Stimulated activated CD4-positive, alpha-beta T cell treated with anti-CD3 and anti-CD28 coated beads, Interleukin-1b, Interleukin-23, amount 100 ng/mL, for 24 hours (primary cell): ENCODE measurements around the gene NTNG1.

Source experiments
- DNase-seq, 4 experiments: peaks; one replicate each; pipeline ENCODE4 v3.0.0-alpha.2; 2020; ENCODE audit warnings: low read depth in 4 of 4, low spot score in 1 of 4

Gene NTNG1

DNA sequence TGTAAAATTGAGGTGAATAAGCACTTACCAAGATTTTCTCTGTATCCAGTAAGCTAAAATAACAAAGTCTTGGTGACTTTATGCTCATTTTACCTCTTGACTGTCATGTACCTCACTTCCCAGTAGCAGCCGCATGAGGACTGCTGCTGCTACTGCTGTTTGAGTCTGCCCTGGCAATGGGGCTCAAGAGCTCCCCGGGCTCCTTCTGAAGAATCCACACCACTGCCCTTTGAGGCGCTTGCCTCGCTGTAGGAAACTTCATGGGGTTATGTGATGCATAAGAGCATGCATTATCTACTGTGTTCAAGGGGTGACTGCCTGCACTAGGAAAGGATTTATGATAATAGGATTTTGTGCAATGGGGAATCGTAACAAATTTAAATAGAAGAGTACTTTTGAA, 113.5 kb downstream of the NTNG1 start:
- no peak for DNase-seq

DNA sequence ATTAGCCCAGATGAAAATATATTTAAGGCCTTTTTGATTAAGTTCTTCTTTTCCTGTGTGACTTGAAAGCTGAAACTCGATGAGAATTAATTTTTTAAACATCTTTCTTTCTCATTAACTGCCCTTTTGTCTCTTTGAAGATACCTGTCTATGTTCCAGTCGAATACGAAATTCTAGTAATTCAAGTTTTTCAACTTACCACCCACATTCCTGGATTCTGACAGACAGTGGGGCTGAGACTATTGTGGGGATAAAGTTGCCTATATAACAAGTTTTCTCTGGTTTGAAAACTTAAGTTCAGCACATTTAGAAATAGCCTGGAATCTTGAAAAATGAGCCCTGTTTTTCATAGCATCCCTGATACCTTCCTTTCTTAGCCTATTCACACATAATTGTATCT, 114.6 kb downstream of the NTNG1 start:
- DNase-seq: no peak

DNA sequence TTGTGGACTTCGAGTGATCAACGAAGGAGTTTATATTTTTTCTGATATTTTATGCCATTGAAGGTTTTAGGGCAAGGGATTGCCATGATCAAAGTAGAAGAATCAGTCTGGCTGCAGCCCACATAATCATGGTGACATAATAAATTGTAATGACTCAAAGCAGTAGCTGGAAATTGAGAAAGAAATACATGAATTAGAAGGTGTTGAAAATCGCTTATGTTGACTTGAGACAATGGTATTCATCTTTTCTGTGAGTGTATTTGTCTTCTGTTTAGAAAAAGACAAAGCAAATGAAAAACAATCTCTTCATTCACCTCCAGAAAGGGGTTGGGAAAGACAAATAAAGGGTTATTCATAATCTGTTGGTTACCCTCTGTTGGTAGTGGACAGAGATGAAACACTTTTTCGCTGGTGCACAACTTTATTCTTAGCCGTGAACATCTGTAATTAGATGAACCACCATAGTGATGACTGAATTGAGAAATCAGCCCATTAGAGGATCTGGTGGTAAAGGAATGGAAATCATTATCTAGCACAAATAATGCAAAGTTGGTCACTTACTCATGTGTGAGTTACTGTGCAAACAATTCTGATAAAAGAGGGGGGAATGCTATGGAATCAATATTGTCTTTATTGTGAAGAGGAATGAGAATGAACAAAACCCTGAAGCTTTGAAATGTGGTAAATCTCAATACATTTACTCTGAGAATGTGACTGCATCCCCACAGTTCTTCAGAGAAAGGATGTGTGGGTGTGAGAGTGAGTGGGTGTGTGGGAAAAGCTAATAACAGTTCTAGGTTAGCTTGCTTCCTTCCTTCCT, 121.8 kb downstream of the NTNG1 start:
- DNase-seq: no peak

DNA sequence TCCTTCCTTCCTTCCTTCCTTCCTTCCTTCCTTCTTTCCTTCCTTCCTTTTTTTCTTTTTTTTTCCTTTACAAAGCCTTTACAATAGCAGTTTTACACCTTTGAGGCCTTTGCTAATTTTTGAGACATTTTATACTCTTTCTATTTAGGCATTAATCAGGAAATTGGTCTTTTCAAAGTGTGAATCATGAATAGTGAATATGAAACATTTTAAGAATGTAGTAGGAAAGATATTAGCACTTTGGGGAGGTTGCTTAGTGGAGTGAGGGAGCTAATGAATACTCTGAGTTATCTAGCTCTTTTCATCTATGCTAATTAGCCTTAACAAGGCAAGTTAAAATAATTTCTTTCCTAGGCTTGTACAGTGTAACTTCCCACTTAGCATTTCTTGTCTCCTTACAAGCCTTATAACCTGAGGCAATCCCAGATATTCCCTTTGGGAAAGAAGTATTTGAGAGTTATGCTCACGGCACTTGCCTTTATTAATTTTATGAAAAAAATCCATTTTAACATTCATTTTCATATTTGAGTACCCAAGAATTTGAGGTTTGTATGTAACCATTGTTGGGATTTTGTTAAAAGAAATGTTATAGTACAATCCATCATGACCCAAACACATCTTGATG, 122.6 kb downstream of the NTNG1 start:
- no peak for DNase-seq

DNA sequence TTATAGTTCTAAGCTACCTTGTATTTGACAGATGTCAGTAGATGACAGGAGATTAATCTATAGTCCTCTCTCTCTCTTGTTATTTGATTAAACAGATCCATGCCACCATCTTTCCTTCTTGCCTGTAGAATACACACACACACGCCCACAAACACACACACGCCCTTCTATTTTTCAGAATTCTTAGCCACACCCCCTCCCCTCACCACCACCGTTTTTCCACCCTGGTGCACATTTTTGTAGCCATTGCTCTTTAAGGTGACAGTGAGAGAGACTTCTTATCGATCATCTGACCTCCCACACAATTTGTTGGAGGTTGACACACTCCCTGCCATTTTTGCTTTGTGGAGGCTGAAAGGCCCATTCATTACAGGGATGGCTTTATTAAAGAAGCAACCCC, 123.2 kb downstream of the NTNG1 start:
- DNase-seq: no peak

DNA sequence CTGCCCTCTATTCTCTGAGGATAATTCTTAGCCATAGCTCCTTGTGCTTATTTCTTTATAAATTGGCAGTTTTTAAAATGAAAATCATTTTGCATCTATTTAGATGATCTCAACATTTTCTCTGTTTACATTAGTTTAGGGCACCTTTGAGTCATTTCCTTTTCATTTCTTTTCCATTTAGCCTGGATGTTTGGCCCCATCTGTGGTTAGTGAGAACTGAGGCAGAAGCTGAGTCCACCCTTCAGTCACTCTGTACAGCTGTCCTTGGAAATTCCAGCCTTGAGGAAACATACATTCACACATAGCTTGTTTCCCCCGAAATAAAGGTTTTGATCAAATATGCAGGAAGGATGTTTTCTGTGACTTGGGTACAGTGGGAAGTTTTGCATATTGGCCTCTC, 123.7 kb downstream of the NTNG1 start:
- no peak for DNase-seq

DNA sequence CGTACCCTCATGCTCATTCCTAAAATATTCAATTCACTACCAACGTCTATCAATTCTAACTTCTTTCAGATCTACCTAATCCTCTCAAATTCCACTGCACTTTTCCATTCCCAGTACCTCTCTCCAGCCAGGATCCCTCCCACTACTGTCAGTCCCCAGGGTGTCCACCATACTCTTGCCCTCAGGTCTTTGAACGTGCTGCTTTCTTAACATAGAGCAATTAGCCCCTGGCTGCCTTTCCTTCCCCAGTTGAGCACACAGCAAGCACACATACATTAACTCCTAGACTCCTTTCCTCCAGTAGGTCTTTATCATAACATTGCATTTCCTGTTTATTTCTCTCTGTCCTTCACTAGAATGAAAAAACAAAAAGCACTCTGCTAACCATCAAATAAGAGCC, 126.7 kb downstream of the NTNG1 start:
- DNase-seq: no peak

DNA sequence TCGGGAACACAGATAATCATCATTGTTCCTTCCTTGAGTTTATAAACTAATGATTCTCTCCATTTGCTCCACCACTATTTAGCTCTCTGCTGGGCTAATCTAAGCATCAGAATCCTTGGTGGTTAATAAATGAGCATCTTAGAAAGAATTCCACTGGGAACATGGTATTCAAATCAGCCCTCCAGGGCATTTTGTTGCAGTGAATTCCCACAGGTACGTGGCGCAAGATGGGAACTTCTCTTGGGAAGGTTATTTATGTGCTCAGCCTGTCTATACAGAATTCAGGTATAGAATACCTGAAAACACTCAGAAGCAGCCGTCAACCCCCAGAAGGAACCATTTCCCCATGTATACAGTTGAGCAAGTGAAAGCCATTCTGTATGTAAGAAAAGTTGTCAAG, 131.5 kb downstream of the NTNG1 start:
- DNase-seq: no peak

DNA sequence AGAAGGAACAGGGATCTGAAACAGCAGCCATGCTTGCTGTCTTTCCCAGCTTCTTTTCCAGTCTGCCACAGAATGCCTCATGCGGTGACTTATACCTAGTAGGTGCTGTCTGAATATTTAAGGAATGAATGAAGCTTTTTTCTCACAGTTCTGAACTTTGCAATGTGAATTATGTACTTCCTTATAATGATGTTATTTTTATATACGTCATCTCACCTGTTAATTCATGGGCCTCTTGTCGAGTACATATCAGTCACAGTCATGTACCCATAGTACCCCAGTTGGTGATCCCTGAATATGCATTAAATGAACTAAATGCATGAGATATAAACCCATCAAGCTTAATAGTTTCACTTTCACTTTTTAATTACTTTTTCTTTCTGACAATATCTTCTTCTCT, 132.7 kb downstream of the NTNG1 start:
- DNase-seq: no peak

DNA sequence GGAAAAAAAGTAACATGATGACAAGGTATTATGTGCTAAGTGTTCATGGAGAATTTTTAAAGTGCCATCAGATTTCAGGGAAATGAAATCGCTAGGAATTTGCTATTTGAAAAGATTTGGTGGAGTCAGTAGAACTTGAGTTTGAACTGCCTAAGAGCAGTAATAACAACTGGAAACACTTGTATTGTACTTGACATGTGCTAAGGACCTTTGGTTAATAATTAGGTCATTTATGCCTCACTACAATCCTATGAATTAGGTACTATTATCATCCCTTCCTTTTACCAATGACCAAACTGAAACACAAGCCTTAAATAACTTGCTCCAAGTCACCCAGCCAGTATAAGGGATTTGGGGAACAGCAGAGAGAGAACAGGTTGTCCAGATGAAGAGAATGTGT, 133.4 kb downstream of the NTNG1 start:
- DNase-seq: no peak

DNA sequence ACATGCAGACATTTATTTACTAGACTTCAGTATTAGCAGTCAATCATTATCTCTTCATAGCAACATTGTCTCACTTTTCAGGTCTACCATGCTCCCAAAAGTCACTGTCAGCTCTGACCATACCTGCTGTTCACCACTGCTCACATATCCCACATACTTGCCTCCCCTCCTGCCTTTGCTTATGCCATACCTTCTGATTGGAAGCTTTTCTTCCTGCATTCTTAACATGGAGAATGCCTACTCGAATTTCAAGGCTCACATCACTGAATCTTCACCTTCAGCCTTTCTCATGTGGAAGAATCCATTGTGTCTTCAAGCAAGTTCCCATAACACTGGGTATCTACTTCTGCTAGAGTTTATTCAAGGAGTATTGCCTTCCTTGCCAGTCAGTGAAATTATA, 135.4 kb downstream of the NTNG1 start:
- DNase-seq: no peak

DNA sequence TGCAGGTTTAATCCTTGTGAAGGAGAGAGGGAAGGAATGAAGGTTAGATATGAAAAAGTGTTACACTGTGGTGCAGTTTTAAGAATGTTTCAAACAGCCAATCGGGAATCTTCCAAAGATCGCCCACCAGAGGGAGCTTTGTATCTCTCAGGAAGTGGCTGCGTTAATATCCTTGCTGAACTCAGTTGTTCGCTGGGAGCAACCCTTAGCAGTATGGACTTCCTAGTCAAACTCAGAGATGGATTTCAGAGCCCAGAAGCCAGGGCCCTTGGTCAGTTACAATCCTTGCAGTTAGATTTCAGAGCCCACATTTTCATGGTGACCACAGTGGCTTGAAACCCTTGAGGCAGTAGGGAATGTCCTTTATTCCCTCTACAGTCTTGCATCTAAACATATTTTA, 136.2 kb downstream of the NTNG1 start:
- no peak for DNase-seq

DNA sequence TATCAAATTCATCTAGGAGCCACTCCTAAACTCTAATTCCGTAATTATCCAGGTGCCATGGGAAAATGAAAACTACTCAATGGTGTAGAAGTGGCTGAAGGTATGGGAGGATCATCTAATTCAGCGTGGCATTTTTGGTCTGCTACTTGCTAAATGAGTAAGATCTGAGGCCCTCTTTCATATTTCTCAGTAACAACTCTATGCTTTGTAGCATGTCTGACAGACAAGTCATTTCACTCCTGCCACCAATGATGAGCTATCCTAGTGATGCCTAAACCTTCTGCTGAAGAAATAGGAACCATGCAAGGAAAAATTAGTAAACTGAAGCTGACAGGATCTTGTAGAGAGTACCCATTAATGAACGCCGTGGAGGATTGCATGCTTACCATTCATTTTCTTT, 145.3 kb downstream of the NTNG1 start:
- DNase-seq: no peak

DNA sequence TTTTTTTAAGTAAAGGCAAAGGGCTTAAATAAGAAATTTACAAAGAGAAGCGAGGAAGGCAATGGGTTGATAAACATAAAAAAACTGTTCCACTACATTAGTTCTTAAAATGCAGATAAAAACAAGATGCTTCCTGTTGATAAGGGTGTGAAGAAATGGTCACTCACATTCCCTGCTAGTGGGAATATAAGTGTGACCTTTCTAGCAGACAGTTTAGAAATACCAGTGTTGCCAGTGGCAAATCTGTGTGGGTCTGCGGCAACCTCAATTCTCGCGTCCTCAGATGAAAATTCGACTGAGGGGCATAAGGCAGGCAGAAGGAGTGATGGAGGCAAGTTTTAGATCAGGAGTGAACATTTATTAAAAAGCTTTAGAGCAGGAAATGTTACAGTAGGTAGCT, 151.1 kb downstream of the NTNG1 start:
- DNase-seq: no peak

DNA sequence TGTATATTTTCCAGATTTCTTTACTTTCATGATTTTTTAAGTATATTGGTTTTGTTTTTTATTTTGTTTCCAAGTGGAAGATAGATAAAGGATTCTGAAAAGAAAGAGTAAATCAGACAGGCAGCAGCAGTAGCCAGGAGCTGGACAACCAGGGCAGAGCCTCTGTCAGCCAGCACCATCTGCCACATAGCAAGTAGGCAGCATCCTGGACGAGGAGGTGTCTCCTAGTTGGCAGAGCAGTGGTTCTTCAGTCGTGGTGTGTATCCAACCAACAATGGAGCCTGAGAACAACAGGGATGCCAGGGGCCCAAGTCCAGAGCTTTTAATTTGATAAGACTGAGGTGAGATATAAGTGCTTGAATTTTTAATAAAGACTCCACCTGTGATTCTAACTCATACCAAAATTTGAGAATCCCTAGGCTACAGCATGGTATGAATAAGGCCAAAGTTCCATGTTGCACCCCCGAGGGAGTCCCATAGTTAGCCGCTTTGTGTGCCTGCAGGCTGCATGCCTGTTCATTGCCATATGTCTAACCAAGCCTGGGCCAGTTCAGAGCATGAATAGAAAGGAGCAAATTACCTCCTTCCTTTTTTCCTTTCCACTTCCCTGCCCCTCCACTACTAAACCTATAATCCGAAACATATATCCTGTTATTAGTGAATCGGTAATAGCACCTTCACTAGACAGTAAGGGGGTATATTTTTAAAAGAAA, 153.2 kb downstream of the NTNG1 start:
- DNase-seq: no peak

DNA sequence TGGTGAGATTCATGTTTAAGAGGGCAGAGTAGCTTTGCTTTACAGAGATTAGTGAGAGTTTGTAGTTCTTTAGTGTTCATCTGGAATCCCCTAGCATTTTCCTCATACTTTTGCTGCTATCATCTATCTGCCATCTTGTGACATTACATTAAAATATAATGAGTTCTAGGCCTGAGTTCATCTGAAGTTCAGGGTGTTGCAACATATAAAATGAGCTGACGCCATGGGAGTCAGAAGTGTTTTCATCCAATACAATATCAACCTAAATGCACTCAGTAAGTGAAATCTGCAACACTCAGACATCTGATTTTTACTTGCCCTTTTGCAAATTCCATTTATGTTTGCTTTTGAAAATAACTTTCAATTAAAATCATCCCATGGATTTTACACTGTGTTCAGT, 153.8 kb downstream of the NTNG1 start:
- no peak for DNase-seq

DNA sequence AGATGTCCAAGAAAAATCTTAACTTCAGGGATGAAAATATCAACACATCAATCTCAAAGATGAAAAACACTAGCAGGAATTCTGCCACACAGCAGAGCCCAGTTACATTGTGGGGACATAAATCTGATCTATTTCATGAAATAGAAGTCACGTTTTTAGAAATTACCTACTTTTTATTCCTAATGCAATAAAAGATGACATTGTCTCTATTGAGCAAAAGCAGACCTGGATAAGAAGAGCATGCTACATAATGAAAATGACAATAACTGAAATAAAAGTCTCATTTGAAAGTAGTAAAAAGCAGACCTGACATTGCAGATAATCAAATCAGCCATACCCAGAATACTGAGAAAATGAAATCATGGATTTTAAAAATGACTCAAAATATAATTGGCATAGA, 156.8 kb downstream of the NTNG1 start:
- no peak for DNase-seq

DNA sequence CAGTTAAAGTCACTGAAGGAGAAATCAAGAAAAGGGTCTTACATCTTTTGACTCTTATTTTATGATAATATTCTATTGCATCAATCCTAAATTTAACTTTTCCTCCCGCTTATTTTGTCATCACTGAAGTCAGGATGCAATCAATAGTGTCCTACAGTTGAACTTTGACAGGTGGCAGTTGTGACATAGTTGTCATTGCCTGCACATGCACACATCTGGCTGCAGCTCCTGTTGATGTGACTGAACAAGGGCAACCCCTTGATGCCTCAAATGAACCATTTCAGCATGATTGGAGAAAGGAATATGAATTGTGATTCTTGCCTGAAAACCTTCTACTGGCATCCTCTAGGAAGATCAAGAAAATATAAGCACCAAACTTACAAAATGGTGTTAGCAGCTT, 157.7 kb downstream of the NTNG1 start:
- no peak for DNase-seq

DNA sequence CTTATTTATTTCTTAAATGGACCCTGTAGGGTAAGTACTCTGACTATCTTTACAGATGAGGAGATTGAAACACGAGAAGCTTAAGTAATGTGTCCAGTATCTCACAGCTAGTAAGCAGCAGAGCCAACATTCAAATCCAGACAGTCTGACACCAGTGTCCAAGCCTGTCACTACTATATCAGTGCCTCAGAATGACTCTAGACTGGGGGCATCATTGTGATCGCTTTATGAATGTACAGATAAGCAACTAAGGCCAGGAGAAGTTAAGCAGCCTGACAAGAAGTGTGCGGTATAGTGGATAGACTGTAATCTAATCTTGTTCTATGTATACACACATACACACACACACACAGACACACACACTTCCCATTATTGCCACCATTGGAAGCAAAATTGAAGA, 158.7 kb downstream of the NTNG1 start:
- DNase-seq: no peak

DNA sequence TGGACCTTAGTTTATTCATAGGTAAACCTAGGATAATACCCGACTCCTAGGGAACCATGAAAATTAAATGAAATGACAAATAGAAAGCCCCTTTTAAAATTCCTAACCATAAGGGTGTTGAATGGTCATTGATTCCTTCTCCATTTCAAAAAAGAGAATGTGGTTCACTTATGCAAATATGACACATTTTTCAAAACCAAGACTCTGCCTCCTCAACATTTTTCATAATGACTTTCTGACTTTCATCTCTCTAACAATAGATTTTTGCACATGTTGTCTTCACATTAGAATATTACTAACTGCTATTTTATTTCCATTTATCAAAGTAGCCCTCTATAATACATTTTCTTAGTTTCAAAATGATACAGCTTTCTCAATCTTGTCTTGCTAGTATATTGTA, 169.1 kb downstream of the NTNG1 start:
- no peak for DNase-seq

DNA sequence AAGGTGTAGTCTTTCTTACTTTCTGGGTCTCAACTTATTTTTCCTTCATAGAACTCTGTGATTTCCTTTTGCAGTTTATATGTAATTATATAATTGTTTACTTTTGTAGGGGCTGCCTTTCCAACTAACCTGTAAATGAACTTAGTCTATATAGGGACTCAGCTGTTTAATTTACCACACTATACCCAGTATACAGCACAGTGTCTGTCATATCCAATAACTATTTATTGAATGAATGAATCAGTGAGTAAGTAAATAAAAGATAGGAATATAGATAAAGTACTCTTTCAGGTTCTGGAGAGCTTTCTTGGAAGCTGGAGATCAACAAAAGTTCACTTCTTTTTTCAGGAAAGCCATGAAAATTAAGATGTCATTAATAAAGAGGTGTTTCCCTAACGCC, 174.8 kb downstream of the NTNG1 start:
- DNase-seq: no peak

DNA sequence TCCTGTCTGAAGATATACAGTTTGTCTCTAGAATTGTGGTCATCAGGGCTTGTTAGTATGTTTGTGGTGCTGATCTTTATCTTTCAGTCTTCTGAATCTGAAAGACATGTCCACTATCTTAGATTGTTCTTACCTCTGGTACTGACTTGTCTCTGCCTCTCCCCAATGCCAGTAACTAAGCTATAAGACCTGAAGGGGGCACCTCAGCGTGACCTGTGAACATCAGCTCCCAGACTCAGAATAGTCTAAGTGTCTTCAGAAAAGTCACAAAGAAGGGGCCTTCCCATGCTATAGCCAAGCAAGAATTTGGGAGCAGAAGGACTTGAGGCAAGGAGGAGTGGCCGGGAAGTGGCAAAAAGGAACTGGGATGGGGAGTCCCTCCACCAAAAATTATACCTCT, 178.1 kb downstream of the NTNG1 start:
- DNase-seq: no peak
